IPS-NIHi11 (cell line): Measurements from ENCODE around the gene SYNGR2.
A peak's percentile ranks its signal among the peaks of the same experiment; 100 is the strongest.

Experiments used
- DNase-seq: peaks from one replicate; pipeline ENCODE4 v3.0.0; 2012; ENCODE audit warnings: mixed read lengths, low spot score

Gene SYNGR2, protein sequence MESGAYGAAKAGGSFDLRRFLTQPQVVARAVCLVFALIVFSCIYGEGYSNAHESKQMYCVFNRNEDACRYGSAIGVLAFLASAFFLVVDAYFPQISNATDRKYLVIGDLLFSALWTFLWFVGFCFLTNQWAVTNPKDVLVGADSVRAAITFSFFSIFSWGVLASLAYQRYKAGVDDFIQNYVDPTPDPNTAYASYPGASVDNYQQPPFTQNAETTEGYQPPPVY

DNA sequence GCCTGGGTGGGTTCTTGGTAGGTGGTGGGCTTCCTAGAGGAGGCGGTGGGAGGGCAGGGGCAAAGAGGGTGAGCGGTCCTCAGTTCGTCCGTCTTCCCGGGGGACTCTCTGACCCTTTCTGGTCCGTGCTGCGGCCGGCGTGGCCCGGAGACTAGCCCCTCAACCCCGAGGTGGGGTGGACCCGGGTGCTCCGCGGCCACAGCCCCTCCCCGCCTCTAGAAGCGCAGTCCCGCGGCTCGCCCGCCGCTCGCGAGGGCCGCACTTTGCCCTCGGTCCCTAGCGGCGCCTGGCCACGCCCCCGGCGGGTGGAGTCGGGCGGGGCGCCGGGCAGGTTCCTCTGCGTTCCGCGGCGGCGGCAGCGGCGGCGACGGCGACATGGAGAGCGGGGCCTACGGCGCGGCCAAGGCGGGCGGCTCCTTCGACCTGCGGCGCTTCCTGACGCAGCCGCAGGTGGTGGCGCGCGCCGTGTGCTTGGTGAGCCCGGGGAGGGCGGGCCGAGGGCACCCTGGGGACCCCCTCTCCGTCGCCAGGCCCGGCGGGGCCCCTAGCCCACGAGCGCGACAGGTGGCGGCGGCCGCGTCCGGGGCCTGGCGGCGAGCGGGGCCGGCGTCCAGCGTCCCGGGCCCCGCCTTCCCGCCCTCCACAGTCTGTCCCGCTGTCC lies at the start of gene SYNGR2:
SYNGR2 (plus strand) TSS at position 340 of the 661 bp plus-strand sequence; CDS start at position 376, 36 bp downstream.
- peak; percentile 100 for DNase-seq

DNA sequence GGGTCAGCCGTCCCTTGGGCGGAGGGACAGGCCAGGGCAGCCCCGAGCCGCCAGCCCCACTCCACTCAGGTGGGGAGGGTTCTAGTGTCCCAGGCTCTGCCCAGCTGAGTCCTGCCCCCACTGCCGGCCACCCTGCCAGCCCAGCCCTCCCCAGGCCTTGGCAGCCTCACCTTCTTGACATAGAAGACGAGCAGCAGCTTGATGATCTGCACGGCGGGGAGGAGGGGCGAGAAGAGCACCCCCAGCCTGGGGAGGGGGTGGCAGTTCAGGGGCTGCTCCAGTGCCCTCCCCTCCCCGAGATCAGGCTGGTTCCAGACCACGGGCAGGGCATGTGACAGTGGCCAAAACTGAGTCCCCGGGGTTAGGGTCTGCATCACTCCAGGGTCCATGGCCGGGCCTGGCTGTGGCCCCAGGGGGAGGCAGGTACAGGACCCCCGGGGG lies 49.6 kb upstream of the SYNGR2 start:
- DNase-seq: no peak

DNA sequence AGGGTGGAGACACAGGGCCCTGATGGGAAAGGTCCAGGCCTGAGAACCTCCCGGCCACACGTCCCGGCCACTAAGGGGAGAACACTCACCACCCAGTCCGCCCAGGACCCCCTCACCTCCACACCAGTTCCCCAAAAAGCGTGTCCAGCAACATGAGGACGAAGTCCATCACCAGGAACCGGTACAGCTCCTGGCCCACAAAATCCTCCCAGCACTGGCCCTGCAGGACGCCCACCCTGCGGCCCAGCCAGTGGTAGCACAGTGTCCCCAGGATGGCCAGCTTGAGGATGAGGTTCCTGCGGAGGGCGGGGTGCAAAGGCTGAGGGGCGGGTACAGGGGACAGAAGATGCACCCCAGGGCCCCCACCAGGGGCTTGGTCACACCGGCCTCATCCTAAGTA lies 47.8 kb upstream of the SYNGR2 start:
- DNase-seq: no peak

DNA sequence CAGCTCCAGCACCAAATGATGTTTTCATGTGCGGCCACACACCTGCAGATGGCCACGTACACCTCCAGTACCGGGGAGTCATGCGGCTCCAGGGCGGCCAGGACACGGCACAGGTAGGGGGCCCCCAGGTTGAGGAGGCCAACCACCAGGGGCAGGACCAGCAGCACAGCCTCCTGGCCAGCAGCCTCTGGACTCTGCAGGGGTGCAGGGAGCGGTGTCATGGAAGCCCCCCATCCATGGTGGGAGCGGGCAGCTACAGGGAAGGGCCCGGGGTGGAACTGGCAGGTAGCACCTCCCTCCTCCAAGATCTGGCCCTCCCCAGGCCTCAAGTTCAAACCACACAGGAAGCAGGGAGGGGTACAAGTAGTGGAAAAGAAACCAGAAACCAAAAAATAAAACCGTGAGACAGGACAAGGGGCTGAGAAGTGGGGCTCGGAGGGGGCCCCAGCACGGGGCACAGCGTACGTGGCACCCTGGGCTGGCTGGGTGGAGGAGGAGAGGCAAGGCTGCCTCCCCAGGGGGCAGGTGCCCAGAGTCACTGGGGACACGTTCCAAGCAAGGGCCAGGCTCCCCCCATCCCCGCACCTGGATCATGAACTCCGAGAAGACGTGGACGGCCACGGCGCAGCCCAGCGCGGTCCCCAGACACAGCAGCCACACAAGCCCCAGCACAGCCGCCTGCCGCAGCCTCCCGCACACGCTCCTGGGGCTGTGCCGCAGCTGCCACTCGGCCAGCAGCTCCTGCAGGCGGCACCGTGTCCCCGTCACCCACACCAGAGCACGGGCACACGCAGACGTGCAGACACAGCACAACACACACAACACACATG lies 47.2 kb upstream of the SYNGR2 start:
- no peak for DNase-seq

DNA sequence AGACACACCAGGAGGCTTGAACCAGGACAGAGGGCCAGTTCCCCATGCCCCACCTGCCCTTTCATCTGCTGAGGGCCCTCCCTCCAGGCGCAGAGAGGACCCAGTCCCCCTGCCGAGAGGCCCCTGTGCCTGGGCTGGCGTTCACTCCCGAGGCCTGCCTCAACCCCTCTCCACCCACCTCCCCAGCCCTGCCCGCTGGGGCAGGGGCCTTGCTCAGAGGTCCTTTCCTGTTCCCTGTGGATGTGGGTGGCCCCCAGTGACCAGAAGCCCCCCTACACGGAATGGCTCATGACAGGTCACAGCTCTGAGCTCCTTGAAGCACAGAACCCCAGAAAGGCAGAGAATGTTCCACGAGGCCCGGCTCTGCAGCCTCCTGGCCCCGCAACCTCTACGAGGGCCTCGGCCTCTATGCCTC lies 46.6 kb upstream of the SYNGR2 start:
- no peak for DNase-seq

DNA sequence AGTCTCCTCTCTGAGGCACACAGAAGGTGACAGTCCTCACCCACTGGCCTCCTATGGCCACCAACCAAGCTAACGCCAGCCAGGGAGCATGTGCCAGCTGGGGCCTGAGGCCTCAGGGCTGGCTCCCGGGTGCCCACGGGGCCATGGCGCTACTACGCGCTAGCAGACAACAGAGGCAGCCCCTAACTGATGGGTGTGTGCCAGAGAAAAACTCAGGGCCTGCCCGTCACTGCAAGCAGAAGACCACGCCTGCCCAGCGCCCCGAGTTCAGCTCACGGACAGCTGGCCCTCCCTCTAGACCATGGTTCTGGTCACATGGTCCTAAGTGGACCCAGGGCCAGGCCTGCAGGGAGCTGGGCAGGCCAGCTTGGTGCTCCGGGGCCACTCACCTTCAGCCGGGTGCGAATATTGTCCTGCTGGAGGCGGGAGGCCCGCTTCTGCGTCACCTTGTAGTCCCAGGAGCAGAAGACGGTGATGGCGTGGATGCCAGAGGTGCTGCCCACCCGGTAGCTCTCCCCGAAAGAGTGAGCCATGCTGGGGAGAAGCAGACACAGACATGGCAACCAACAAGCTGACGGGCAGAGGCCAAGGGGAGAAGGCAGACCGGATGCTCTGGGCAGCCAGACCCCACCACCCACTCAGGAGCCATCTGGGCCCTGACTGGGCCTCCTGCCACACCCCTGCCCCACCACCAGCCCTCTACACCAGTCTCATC lies 46.0 kb upstream of the SYNGR2 start:
- DNase-seq: no peak

DNA sequence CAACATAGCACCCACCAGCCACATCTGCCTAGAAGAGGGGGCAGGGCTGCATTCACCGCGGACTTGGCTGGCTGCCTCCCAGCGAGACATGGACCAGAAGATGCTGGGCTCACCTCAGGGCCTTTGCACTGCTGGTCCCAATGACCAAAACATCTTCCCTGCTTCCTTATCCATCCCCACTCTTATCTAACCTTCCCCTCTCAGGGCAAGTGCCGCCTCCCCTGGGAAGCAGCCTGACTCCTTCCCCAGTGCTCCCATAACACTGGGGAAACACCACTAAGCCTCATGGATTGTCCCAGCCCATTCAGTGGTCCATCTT lies 45.5 kb upstream of the SYNGR2 start:
- no peak for DNase-seq

DNA sequence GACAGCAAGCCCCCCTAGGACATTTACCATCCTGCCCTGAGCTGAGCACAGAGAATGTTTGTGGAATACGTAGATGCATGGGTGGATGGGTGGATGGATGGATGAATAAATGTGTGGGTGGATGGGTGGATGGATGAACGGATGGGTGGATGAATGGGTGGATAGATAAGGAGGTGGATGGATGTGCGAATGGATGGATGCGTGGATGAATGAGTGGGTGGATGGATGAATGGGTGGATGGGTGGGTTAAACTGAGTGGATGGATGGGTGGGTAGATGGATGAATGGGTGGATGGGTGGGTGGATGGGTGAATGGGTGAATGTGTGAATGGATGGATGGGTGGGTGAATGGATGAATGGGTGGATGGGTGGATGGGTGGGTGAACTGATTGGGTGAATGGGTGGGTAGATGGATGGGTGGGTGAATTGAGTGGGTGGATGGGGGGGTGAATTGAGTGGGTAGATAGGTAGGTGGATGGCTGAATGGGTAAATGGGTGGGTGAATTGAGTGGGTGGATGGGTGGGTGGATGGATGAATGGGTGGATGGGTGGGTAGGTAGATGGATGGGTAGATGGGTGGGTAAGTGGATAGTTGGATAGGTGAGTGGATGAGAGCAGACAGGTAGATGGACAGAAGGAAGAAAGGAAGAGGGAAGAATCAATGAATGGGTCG lies 45.0 kb upstream of the SYNGR2 start:
- no peak for DNase-seq

DNA sequence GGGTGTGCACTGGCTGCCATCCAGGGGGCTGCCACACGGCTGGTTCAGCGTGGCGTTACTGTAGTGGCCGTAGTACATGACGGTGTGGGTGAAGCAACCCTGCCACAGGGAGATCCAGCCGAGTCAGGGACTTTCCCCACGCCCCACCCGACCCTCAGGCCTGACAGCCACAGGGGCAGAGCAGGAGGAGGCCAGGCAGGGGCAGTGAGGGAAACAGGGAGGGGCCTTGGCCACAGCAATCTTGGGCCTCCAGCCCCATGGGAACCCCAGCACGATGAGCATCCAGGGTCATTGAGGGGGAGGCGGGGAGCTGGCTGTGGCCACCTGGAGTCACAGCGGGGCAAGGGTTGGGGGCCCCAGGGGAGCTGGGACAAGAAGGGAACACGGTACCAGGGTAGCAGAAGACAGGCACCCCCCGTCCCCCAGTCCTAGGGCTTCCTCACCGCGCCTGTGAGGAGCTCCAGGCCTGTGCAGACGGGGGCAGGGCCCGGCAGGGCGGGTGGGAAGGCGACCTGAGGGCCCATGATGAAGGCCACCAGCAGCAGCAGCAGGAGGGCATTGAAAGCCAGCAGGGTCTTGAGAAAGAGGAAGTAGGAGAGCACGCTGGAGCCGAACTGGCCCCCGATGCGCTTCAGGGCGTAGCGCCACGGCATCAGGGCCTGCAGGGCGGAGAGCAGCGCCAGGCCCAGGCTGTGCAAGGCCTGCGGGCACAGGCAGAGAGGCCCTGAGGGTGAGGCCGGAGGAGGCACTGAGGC lies 44.1 kb upstream of the SYNGR2 start:
- no peak for DNase-seq

DNA sequence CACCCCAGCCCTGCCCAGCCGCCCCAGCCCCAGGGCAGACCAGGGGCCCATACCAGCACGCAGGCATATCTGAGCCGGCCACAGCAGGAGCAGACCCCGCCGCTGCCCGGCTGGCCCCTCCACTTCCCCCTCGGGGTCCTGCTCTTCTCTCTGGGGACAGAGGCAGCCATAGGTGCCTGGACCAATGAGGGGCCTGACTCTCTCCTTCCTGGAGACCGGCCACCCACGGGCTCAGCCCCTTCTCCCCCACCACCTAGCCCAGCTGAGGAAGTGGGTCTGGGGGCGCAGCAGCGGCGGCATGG lies 43.6 kb upstream of the SYNGR2 start:
- no peak for DNase-seq

DNA sequence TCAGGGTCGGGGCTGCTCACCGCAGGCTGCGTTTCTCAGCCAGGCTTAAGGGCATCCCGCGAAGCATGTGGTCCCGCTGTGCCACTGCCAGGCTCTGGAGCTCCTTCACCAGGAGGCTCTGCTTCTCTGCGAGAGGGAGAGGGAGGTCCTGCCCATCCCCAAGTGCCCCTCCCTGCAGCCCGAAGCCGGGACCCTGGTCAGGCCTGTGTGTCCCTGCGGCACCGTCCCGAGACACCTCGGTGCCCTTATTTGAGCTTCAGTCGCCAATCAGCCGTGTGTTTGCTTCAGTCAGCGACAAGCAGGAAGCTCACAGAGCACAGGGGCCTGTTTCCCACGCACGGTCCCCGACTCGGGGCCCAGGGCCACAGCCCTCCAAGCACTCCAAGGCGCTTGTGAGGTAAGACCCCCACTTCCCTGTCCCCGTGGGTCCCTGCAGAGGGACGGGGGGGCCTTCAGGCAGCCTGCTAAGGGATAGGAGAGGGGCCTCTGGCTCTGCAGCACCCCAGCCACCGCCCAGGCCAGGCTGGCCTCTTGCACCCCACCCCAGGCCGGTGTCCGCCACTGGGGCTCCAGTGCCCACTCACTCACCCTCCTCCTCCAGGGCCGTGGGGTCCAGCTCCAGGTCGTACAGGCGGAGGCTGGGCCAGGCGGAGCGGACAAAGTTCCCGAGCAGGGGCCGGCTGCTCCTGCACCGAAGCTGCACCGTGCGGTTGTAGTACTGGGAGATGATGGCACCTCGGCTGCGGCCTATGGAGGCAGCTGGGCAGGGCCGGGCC lies 43.1 kb upstream of the SYNGR2 start:
- DNase-seq: no peak

DNA sequence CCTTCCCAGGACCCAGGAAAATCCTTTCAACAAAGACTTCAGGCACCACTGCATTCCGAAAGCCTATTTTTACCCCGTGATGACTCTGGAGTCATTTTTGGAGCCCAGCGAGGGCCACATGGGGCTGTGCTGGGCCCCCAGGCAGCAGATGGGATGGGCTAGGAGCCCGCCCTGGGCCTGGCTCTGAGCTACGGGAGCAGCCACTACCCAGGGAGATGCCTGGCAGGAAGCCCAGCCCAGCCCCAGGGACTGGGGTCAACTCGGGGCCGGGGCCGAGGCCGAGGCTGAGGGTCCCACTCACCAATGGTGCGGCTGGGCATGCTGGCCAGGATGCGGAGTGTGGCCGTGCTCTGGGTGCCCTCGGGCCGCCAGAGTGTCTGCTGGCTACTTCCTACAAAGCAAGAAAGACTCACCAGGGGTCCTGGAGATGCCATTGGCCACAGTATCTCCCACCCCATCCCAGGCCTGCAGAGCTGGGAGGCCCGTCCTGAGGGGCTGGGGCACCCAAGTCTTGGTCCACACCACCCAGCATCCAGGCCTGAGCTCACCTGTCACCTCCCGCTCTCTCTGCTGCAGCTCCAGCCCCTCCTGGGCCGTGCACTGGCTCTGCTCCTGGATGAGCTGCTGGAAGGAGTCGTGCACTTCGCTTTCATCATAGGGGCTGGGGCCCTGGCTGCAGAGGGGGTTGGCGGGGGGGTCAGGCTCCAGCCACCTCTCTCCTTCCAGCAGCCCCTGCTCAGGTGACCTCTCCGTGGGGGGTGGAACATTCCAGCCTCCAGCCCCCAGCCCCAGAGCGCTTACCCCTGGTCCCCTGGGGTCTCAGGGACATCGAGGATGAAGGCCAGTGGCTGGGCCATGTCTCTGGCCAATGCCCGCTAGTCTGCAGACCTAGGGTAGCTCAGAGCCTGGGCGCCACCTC lies 42.1 kb upstream of the SYNGR2 start:
- DNase-seq: no peak

DNA sequence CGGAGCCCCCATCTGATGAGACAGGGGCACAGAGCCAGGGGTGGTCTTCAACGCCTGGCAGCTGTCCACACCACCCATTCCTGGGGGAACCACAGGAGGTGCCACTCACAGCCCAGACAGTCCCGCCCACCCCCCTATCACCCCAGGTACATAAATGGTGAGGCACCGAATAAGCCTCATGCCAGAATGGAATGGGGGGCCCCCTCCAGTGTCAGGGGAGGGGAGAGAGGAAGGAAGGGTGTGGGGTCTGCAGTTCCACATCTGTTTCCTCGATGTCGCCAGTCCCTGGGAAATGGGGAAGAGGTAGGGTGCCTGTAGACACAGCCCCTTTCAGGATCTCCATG lies 41.5 kb upstream of the SYNGR2 start:
- DNase-seq: no peak

DNA sequence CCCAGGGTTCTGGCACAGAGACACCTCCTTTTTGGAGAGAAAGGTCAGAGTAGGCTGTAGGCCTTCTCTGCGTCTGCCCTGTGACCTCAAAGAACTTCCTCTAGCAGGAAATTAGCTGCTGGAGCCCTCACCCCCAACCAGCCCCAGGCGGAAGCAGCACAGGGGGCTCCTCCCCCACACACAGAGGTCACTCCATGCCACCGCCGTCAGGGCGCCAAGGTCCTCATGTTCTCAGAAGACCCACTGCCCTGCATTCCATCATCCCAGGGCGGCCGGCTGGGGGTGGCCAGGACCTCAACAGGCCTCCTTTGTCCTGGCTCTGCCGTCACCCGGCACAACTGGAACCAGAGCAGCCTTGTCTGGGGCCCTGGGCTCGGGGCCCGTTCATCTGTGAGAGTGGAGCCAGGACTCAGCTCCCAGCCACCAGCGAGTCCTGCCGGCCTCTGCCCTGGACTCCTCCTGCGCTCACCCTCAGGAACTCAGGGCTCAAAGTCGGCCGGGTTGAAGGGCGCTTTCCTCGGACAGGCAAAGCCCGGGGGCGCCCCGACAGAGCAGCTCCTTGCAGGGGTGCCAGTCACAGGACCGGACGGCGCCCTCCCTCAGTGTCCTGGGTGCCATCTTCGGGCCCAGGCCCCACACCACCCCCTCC lies 41.0 kb upstream of the SYNGR2 start:
- no peak for DNase-seq

DNA sequence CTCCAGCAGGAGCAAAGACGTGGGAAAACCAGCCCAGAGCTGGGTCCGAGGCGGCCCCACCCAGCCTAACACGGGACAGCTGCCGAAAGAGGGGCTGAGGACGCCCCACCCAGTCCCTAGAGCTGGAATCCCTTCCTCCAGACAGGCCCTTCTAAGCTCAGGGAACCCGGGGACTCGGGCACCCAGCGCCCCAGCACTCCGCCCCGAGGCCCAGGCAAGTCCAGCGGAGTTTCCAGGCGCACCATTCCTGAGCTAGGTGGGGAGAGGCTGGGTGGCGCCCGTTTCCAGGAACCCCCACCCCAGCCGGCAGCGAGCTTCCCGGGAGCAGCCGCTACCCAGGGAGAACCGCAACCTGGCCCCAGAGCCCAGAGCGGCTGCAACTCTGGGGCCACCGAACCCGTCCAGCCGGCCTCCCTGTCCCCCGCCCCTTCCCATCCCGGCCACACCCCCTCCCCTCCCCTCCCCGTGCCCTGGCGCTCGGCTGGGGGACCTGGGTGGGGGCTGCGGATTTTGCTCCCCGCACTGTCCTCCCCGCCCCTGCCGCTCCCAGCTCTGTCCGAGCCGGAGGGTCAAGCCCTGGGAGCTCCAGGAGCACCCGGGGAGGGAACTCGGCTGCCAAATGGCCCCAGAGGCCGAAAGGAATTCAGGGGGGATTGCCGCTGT lies 40.4 kb upstream of the SYNGR2 start:
- peak; percentile 84 for DNase-seq

DNA sequence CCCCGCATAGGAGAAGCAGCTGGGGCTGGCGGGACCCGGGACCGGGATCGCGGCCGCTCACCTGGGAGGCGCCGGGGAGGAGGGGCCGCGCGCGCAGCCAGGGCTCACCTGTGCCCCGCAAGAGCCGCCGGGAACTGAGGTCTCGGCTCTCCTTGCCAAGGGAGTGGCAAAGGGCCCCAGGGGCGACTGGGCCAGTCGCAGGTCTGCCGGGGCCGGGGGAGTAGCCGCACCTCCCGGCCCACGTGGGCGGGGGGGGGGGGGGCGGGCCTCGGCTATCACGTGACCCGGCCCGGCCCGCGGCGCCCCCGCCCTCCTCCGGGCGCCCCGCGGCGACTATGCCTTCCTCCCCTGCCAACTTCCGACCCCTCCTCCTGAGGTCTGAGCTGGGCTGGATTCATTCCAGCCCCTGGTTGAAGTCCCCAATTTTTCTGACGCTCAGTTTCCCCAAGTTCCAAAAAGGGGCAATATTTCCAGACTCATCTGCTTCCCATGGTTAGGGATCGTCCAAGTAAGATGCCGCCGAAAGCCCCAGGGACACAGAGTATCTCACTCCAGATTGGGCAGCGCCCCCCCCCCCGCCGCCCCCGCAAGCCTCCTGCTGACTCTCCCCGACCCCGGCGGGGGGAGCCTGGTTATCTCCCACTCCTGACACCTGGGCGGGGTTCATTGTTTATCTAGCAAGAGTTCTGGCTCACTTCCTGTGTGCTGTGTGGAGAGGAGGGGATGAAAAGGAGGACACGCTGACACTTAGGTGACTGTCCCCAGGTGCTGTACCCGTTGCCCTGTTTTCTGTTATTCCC lies 39.6 kb upstream of the SYNGR2 start, which contains the start of gene TMC6:
TMC6 (minus strand) TSS at position 205 of the 800 bp plus-strand sequence. CDS start 1,923 bp downstream, outside the sequence.
- peak; percentile 93 for DNase-seq

DNA sequence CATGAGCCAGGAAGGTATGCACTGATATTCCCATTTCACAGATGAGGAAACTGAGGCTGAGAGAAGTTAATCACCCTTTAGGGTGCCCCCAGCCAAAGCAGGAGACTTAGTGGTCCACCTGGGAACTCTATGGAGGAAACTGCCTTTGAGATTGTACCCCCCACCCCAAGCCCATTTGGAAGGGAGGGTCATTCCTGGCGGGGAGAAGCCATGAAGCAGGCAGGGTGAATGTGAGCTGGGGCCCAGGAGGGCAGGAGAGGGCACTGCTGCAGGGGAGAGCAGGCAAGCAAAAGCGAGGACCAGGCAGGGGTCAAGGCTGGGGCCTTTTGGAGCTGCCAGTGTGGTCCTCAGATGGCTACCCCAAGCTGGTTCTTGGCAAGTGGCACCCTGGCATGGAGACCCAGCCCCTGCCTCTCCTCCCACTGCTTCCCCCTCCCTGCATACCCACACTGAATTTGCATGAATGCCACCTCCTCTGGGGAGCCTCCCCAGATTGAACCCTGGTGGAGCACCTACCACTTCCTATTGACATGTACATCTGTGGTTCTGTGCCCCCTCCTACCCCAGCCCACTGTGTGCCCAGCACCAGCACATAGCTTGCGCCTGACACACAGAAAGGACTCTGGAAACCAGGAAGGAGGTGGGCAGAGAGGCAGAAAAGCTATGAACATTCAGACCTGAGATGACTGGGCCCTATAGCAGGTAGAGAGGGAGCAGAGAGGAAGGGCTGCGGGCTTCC lies 38.9 kb upstream of the SYNGR2 start:
- no peak for DNase-seq
